ENCODE data around the gene FUT8. TPM values are rescaled to one million over a fixed set of nuclear protein-coding genes. Genes with fewer than 3 reads are reported as not detected.

Gene FUT8
- polyA plus RNA-seq, 1 of the 3 experiments (the other 2 are of a cell fraction), result 31.7 TPM

GRCh38 chr14:65594153-65594881, 181.8 kb downstream of the FUT8 start:
- Histone ChIP-seq H3K9me2 (no peaks in the 10 kb centered on the region), H3K36me3 (replicated peaks in 1 of 2; ENCODE audit: control insufficient read depth in 1 of 2, insufficient read depth in 2 of 2, low read length in 1 of 2) (peaks cover 0 to 7% of the 10 kb centered on the region in 2 experiments), H3K4me3 (ENCODE audit: low read depth in 2 of 2, low read length in 1 of 2) (no peak overlapping the region), H4K20me1 (ENCODE audit: insufficient read depth) (no peaks in the 10 kb centered on the region), H3K9me3 (no peaks in the 10 kb centered on the region), H3F3A (replicated peaks; ENCODE audit: insufficient read depth) (no peaks in the 10 kb centered on the region), H3K79me2 (ENCODE audit: insufficient read depth) (peaks cover 26% of the 10 kb centered on the region; the same call in 1 of the 2 replicates), H3K27me3 (ENCODE audit: insufficient read depth) (no peaks in the 10 kb centered on the region), H3K4me1 (ENCODE audit: control insufficient read depth in 1 of 2, insufficient read depth in 2 of 2, low read depth in 1 of 2, low read length in 1 of 2) (no peaks in the 10 kb centered on the region; a peak in 1 of 4 replicates), H3K4me2 (no peak overlapping the region), H3K27ac (ENCODE audit: low read depth in 2 of 2, low read length in 1 of 2) (no peak overlapping the region), H3K9ac (no peak overlapping the region), H2AFZ (ENCODE audit: low read depth) (no peak overlapping the region)
- 90% methylated on average over 13 of the region's 13 CpGs for WGBS (ENCODE audit: low lambda C conversion rate)
- DNase-seq, result no peak
- TF ChIP-seq RCOR1 (IDR thresholded peaks at IDR 0.05; ENCODE audit: low read length) (no peak), ZBTB33 (IDR thresholded peaks at IDR 0.05; ENCODE audit: borderline replicate concordance, low read depth) (no peak), USF1 (IDR thresholded peaks at IDR 0.05; ENCODE audit: borderline replicate concordance, low read depth) (no peak), USF2 (IDR thresholded peaks at IDR 0.05; ENCODE audit: borderline replicate concordance, low read depth, low read length) (no peak), SIN3A (IDR thresholded peaks at IDR 0.05; ENCODE audit: borderline replicate concordance, low read depth, low read length) (no peak), EP300 (IDR thresholded peaks at IDR 0.05; ENCODE audit: borderline replicate concordance in 1 of 2, low read depth in 1 of 2, low read length in 1 of 2) (no peak), JUND (IDR thresholded peaks at IDR 0.05) (no peak), SMC3 (IDR thresholded peaks at IDR 0.05; ENCODE audit: low read depth, low read length) (no peak)
- ChIA-PET CTCF (no interaction called here), POLR2A (no interaction called here)

- no peak for DNase-seq
- Histone ChIP-seq H3K9me2 (no peaks in the 10 kb centered on the region), H3K9me3 (no peaks in the 10 kb centered on the region), H3K79me2 (ENCODE audit: insufficient read depth) (peaks cover 26% of the 10 kb centered on the region; the same call in 1 of the 2 replicates), H4K20me1 (ENCODE audit: insufficient read depth) (no peaks in the 10 kb centered on the region), H3K27ac (ENCODE audit: low read depth in 2 of 2, low read length in 1 of 2) (no peak overlapping the region), H3K36me3 (replicated peaks in 1 of 2; ENCODE audit: control insufficient read depth in 1 of 2, insufficient read depth in 2 of 2, low read length in 1 of 2) (peaks cover 0 to 7% of the 10 kb centered on the region in 2 experiments), H3K27me3 (ENCODE audit: insufficient read depth) (no peaks in the 10 kb centered on the region), H3K4me3 (ENCODE audit: low read depth in 2 of 2, low read length in 1 of 2) (no peak overlapping the region), H3K9ac (no peak overlapping the region), H3K4me2 (no peak overlapping the region), H3F3A (replicated peaks; ENCODE audit: insufficient read depth) (no peaks in the 10 kb centered on the region), H3K4me1 (ENCODE audit: control insufficient read depth in 1 of 2, insufficient read depth in 2 of 2, low read depth in 1 of 2, low read length in 1 of 2) (no peaks in the 10 kb centered on the region; a peak in 1 of 4 replicates), H2AFZ (ENCODE audit: low read depth) (no peak overlapping the region)
- CTCF ChIA-PET, result no interaction called here
- no peak for TF ChIP-seq PBX3 (IDR thresholded peaks at IDR 0.05)
- no peak for TF ChIP-seq EP300 (IDR thresholded peaks at IDR 0.05; ENCODE audit: borderline replicate concordance in 1 of 2, low read depth in 1 of 2, low read length in 1 of 2)
- no peak for TF ChIP-seq TCF12 (IDR thresholded peaks at IDR 0.05)
- no peak for TF ChIP-seq EZH2phosphoT487 (IDR thresholded peaks at IDR 0.05; ENCODE audit: borderline replicate concordance, low read depth)
- TF ChIP-seq FOXJ3 (CRISPR knock-in tag; IDR thresholded peaks at IDR 0.05), result no peak
- TF ChIP-seq CHD2 (IDR thresholded peaks at IDR 0.05; ENCODE audit: low read length, partially characterized antibody), result no peak
- WGBS (ENCODE audit: low lambda C conversion rate), result 89% methylated on average over 5 of the region's 5 CpGs
- POLR2A ChIA-PET, result no interaction called here
Measured at GRCh38 chr14:65594882-65595237, 182.3 kb downstream of the FUT8 start.
